Adrenal gland (tissue), 12 donors: ENCODE results near the gene SMARCC1. TPM values are rescaled to one million over a fixed set of nuclear protein-coding genes. Genes with fewer than 3 reads are reported as not detected.

ENCODE experiments used
- DNase-seq, 7 donors: peaks; one replicate each; pipeline ENCODE4 v3.0.0-alpha.2; 2019 to 2020
- H3K27ac ChIP-seq, 5 donors: fragments of 200-600 bp; sonication (generic) in 4 of 5; 1 replicate in 3 of 5; 2 replicates in 2 of 5; pipeline versions ENCODE4 v1.5.1 to v1.8.0; 2016 to 2020; ENCODE audit warnings: mild to moderate bottlenecking in 1 of 5
- H3K27me3 ChIP-seq: fragments of 200-600 bp; 2 replicates; pipeline ENCODE4 v1.8.0; 2021
- H3K36me3 ChIP-seq, 2 donors: fragments of 200-600 bp; replicated peaks in 1 of 2; 1 replicate in 1 of 2; 2 replicates in 1 of 2; pipeline versions ENCODE4 v1.5.1 to v1.8.0; 2018 to 2022
- H3K4me1 ChIP-seq, 2 donors: fragments of 200-600 bp; replicated peaks in 1 of 2; 1 replicate in 1 of 2; 2 replicates in 1 of 2; pipeline versions ENCODE4 v1.5.1 to v1.8.0; 2018 to 2021
- H3K4me3 ChIP-seq, 4 donors: fragments of 200-600 bp; sonication (generic) in 3 of 4; one replicate each; pipeline ENCODE4 v1.5.1; 2016 to 2018
- H3K9me3 ChIP-seq, 3 donors: fragments of 200-600 bp; sonication (generic) in 1 of 3; replicated peaks in 1 of 3; 1 replicate in 2 of 3; 2 replicates in 1 of 3; pipeline versions ENCODE4 v1.5.1 to v1.8.0; 2016 to 2021
- POLR2A ChIP-seq, 2 donors: fragments of 450-650 bp; IDR thresholded peaks; one replicate each; pipeline ENCODE4 v1.6.1; 2017; ENCODE audit warnings: antibody characterized with exemption in 2 of 2, mild to moderate bottlenecking in 2 of 2, moderate library complexity in 1 of 2
- WGBS, 4 donors: extraction: QIAGEN DNeasy Blood & Tissue Kit in 2 of 4; methylation state at CpG; one replicate each; pipeline versions ENCODE4 v1.1.5 to v1.1.7; 2013 to 2017; 5-methylcytosine and 5-hydroxymethylcytosine counted together
- intact Hi-C, 2 donors: fragments of 100-400 bp; cut with DNase I; formaldehyde crosslinking; loops; one replicate each; pipeline versions ENCODE4 v1.14.1 to v1.15.0; 2022 to 2023
- polyA plus RNA-seq, 3 donors: library from polyadenylated mRNA; stranded (reverse); fragments of 200-250 nt in 2 of 3; fragments of 350-450 nt in 1 of 3; fragmentation: Illumina TruSeq in 1 of 3; extraction: RNeasy Lipid Tissue Mini Kit (QIAGEN cat#74804) in 1 of 3; gene quantifications; one replicate each; pipeline ENCODE4 v1.2.3, GENCODE V29; 2013 to 2014
- total RNA-seq, 9 donors: library from RNA; depleted of rRNA in 4 of 9; stranded (reverse); fragments of >200 nt in 4 of 9; fragments of 120-200 nt in 1 of 9; fragmentation: NEBNext Ultra II Directional in 1 of 9; extraction: Animal tissue kit (Norgen Biotek cat#: 25700) in 1 of 9; gene quantifications; one replicate each; pipeline versions ENCODE4 v1.1.0 to v1.2.4, GENCODE V29; 2013 to 2023
- TF ChIP-seq, protein P1 (sequence below), 6 experiments: fragments of 450-650 bp in 4 of 6; fragments of 200-600 bp in 2 of 6; sonication (generic) in 1 of 6; IDR thresholded peaks; 1 replicate in 5 of 6; 2 replicates in 1 of 6; pipeline versions ENCODE4 v1.5.1 to v1.8.0; 2016 to 2021; ENCODE audit warnings: antibody characterized with exemption in 6 of 6, mild to moderate bottlenecking in 2 of 6, moderate library complexity in 1 of 6
- donor health status: healthy with polysubstance abuse.
- donor health status: Bipolar disorder and iron deficiency.
- donor health status: DM: yes; HTN: yes; CAD: no.
- donor health status: DM: no; HTN: no; CAD: no.
- donor health status: DM: no; HTN: no; CAD: no.
- donor health status: DM: yes; HTN: yes; CAD: no.

SMARCC1 gene
- total and polyA plus RNA-seq, 12 donors, result 5.5 to 47.4 (median 19.9) TPM

DNA sequence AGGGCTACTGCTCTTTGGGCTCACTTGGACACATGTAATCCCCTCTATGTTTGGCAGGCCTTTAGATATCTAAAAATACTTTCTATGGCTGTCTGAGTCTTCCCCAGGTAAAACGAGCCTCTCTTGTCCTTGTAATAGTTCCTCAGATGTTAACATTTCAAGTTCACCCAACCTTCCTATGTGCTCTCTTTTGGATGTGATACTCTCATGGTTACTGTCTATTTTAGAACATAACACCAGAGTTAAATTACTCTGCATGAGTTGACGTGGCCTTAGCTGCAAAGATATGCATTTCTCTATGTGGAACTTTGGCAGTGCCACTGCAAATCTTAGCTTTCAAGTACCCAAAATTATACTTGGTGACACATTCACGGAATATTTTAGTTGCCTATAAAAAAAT, 171.1 kb downstream of the SMARCC1 start:
- no peak overlapping the region for H3K4me3 ChIP-seq
- no peak overlapping the region for H3K27ac ChIP-seq
- no peaks in the 10 kb centered on the region for H3K9me3 ChIP-seq
- H3K27me3 ChIP-seq, result no peaks in the 10 kb centered on the region
- intact Hi-C loops, result no loop called here
- peaks cover 0 to 23% of the 10 kb centered on the region in 2 donors for H3K36me3 ChIP-seq
- TF ChIP-seq POLR2A (IDR thresholded peaks at IDR 0.05), result no peak
- TF ChIP-seq, protein P1, sequence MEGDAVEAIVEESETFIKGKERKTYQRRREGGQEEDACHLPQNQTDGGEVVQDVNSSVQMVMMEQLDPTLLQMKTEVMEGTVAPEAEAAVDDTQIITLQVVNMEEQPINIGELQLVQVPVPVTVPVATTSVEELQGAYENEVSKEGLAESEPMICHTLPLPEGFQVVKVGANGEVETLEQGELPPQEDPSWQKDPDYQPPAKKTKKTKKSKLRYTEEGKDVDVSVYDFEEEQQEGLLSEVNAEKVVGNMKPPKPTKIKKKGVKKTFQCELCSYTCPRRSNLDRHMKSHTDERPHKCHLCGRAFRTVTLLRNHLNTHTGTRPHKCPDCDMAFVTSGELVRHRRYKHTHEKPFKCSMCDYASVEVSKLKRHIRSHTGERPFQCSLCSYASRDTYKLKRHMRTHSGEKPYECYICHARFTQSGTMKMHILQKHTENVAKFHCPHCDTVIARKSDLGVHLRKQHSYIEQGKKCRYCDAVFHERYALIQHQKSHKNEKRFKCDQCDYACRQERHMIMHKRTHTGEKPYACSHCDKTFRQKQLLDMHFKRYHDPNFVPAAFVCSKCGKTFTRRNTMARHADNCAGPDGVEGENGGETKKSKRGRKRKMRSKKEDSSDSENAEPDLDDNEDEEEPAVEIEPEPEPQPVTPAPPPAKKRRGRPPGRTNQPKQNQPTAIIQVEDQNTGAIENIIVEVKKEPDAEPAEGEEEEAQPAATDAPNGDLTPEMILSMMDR (IDR thresholded peaks at IDR 0.05), result no peak
- no peak for DNase-seq
- peaks cover 0 to 22% of the 10 kb centered on the region in 2 donors for H3K4me1 ChIP-seq
- WGBS, 4 donors, result 89 to 94% (median 91%) methylated on average over 3 of the region's 3 CpGs

DNA sequence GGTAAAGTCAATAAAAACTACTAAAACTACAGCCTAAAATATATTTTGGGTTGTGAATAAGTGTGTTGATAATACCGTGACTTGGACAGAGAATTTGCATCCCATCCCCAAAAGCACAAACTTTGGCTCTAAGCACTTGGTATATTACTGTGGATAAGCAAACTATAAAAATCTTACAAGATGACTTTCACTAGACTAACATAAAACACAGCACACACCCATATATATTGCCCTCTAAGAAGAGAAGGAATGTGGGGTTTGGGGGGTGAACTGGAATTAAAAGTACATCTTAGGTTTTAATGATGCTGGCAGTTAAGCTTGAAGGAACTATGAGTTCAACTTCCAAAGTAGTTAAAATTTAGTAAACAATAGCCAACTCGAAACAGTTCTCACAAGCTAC, 174.4 kb downstream of the SMARCC1 start:
- Histone ChIP-seq H3K36me3 (peaks cover 0 to 23% of the 10 kb centered on the region in 2 donors), H3K27me3 (no peaks in the 10 kb centered on the region), H3K9me3 (no peaks in the 10 kb centered on the region), H3K4me3 (no peak overlapping the region), H3K27ac (no peak overlapping the region), H3K4me1 (peaks cover 0 to 5% of the 10 kb centered on the region in 2 donors)
- TF ChIP-seq, protein P1 (IDR thresholded peaks at IDR 0.05), result no peak
- TF ChIP-seq POLR2A (IDR thresholded peaks at IDR 0.05), result no peak
- intact Hi-C loops, result no loop called here
- DNase-seq, result no peak
- 94 to 100% (median 96%) methylated on average over 2 of the region's 2 CpGs for WGBS, 4 donors

DNA sequence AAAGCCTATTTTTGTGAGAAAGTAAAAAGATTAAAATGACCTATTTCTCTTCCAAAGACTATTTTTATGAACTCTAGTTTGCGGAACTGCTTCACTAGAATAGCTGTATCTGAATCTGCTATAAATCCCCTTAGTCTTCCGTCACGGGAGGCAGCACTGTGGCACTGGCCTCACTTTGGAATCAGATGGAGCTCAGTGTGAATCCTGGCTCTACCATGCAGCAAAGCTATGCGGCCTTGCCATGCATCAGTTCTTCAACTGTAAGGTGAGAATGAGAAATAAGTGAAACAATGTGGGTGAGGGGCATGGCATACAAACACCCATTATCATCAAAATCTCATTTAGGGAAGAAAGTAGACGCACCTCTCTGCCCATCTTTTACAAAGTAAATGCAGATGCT, 175.5 kb downstream of the SMARCC1 start:
- 93 to 97% (median 96%) methylated on average over 5 of the region's 5 CpGs for WGBS, 4 donors
- Histone ChIP-seq H3K27ac (no peak overlapping the region), H3K4me1 (no peaks in the 10 kb centered on the region), H3K27me3 (no peaks in the 10 kb centered on the region), H3K9me3 (no peaks in the 10 kb centered on the region), H3K36me3 (peaks cover 0 to 23% of the 10 kb centered on the region in 2 donors), H3K4me3 (no peak overlapping the region)
- TF ChIP-seq, protein P1 (IDR thresholded peaks at IDR 0.05), result no peak
- no peak for TF ChIP-seq POLR2A (IDR thresholded peaks at IDR 0.05)
- intact Hi-C loops, result no loop called here
- no peak for DNase-seq

- Histone ChIP-seq H3K36me3 (peaks cover 0 to 23% of the 10 kb centered on the region in 2 donors), H3K4me1 (no peaks in the 10 kb centered on the region), H3K27me3 (no peaks in the 10 kb centered on the region), H3K4me3 (no peak overlapping the region), H3K9me3 (no peaks in the 10 kb centered on the region), H3K27ac (no peak overlapping the region)
- DNase-seq, result no peak
- TF ChIP-seq, protein P1 (IDR thresholded peaks at IDR 0.05), result no peak
- TF ChIP-seq POLR2A (IDR thresholded peaks at IDR 0.05), result no peak
- 29 to 41% (median 32%) methylated on average over 2 of the region's 2 CpGs for WGBS, 4 donors
- intact Hi-C loops, result no loop called here
These were observed 176.0 kb downstream of the SMARCC1 start for GRCh38 chr3:47605652-47606051.
